Skeletal muscle cell (primary cell): ENCODE results near the gene DMBT1.
A peak's percentile ranks its signal among the peaks of the same experiment; 100 is the strongest.

Experiments
- DNase-seq: peaks from one replicate; pipeline ENCODE4 v3.0.0-alpha.2; 2010; ENCODE audit warnings: low read depth
- H3K4me3 ChIP-seq: 2 replicates; pipeline ENCODE4 v1.5.1; 2011; ENCODE audit warnings: low read depth, mild to moderate bottlenecking, control low read depth, low read length, moderate library complexity

DMBT1 gene

DNA sequence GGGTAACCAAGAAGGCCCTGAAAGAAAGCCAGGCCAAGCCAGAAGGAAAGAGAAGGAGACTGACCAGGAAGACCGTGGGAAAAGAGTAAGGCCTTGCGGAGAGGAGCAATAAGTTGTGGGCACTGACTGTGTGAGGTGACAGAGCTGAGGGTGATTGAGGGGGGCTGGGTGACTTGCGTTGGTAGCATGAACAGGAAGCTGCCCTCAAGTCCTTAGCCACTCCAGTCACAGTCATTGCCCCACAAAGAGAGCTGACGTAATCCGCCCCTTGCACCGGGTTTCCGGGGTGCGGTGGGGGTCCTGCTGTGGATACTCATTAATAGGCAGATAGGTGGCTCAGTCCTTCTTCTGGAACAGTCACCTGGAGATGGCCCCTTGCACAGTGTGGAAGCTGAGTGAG, 16.1 kb upstream of the DMBT1 start:
- H3K4me3 ChIP-seq = no peak overlapping the region
- DNase-seq = no peak

DNA sequence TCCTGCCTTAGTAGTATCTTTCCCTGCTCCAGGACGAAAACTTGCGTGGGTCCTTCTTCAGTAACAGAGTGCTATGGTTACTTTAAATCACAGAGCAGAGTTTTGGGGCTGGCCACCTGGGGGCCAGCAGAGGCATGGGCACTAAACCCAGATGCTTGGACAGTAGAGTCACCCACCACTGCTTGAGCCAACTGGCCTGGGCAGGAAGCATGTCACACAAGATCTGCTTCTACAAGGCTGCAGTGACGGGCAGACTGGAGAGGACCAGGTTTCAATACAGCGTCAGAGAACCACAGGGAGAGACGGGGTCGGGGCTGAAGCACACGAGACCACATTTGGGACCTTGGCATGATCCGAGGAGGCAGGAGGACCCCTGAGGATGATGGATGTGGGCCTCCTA, 14.3 kb upstream of the DMBT1 start:
- DNase-seq = no peak

DNA sequence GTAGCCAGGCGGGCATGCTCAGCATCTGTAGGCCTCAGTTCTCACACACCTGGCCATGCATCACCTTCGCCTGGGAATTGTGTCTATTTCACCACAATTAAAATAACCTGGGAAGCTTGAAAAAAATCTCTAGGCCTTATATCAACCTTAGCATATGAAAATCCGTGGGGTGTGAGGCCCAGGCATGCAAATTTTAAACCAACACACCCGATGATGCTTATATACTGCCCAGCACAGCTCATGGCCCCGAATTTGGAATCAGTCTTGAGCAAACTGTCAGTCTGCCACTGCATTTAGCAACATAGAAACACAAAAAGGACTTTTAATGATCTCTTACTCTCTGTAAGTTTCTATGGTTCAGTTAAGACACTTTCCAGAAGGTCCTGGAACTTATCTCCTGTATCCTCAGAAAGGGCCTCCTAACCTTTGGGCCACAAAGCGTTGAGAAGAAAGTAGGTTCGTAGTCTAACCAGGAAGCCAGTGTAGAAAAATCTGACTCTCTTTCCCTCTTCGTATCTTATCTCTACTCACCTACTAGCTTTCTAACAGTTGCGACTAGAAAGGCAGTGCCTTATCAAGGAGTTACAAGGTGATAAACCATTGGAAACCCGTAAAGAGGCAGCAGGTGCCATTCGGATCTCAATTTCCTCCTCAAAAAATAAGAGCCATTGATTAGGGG, 12.0 kb upstream of the DMBT1 start:
- no peak for DNase-seq
- no peak overlapping the region for H3K4me3 ChIP-seq

More for the DNA sequence above, 14.3 kb upstream of the DMBT1 start:
- H3K4me3 ChIP-seq = no peak overlapping the region

DNA sequence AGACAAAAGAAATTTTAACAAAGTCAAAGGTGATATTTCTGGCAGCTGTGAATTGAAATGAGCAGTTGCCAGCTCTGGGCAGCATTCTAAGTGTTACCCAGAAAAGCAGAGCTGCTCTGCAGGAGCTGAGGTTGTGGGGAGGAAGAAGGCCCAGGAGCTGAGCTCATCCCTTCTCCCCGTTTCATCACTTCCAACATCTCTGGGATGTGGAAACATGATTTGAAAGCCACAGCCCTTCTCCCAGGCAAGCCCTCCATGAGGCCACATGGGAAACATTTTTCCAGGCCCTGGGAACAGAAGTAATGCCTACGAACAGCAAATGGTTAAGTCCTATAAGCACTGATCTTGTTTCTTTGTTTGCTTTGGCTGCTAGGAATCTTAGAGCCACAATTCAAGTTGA, 10.9 kb upstream of the DMBT1 start:
- no peak overlapping the region for H3K4me3 ChIP-seq
- DNase-seq = peak; percentile 19

DNA sequence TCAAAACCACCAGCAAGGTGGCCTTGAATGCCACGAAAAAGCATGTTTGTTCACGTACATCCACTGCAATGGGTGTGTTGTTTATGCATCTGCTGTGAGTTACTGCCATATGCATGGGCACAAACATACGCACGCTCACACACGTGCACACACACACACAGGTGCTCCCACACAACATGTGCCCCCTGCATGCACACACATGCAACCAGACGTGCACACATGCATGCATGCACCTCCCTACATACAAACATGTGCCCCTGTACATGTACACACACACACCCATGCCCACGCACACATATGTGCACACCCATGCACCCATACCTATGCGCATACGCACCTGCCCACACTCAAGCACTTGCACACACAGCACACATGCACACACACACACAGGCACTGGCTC, 10.1 kb upstream of the DMBT1 start:
- no peak overlapping the region for H3K4me3 ChIP-seq
- DNase-seq = no peak

DNA sequence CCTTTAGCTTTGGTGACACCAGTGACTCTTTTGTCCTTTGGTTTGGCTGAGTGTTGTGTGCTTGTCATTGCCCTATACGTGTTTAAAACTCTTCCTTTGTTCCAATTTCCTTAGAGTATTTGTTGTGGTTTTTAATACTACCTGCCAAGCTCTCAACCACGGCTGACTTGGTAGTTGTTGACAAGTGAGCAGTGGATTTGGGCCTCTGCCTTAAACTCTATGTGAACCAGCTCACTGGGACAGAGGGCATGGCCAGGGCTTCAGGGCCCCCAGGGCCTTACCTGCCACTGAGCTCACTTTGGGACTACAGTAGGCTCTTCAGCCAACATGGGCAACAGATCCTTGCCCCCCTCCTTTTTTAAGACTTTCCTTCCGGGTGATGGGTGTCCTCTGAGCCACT, 9.6 kb upstream of the DMBT1 start:
- H3K4me3 ChIP-seq = no peak overlapping the region
- no peak for DNase-seq

DNA sequence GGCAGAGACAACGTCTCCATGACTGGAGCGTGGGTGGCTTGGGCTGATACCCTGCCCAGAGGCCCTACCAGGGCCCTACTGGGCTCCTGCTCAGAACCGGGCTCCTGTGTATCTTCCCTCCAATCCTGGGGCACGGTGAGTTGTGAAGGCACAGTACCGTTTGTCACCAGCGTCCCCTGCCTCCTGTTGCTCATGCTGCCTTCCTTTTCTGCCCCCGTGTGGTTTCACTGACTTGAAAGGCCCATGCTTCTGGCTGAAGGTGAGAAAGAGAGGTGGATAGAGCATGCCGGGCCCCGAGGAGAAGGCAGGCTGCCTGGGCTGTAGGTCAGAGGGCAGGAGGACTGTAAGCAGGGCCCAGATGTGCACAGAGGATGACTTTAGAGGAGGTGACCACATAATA, 9.1 kb upstream of the DMBT1 start:
- DNase-seq = no peak
- H3K4me3 ChIP-seq = no peak overlapping the region

DNA sequence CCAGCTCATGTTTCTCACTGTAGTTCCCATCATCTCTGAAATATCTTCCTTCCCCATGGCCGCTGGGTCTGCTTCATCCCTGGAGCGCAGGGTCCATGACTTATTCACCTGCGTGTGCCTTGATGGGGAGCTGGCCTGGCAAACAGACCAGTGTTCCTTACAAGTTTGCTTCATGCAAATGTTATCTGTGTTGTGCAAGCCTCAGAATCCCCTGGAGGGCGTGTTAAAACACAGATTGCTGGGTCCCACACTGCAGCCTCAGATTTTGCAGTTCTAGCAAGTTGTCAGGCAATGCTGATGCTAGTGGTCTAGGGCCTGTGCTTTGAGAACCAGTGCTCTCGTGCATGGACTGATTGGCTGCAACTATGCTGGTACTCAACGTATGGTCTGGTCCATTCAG, 7.2 kb upstream of the DMBT1 start:
- no peak for DNase-seq
- no peak overlapping the region for H3K4me3 ChIP-seq

DNA sequence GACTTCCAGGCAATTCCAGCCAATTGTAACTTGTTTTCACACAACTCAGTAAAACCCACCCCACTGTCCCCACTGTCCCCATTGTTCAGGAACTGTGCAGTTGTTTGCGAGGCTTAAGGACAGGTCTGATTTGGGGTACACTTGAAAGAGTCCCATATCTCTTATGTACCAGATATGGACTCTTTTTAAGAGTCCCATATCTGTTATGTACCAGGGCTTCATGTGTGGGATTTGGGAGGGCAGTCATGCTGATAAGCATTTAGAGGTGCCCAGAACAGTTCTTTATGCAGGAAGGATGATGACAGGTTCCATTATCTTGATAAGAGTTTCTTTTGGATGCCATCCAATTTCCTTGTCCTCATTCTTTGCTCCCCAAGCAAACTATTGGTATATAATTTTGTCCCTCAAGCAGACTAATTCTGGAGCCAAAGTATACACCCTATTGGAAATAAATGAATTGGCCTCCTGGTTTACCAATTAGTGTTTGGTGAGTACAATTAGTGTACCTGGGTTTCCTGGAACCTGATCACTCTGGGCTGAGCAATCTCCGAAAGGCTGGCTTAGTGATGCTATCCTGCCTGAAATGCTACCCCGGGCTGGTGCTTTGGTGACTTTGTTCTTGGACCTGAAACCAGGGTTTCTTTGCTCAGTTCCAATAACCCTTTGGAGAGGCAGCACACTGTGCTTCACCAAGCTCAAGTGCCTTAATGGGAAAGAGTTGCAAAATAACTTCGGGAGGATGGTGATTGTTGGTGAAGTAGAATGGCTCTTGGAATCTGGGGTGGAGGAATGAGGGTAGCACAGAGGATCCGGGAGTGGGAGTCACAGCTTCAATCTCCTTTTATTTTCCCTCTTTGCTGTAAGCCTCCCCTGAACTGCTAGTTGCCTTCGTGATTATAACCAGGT, 6.2 kb upstream of the DMBT1 start:
- H3K4me3 ChIP-seq = no peak overlapping the region
- DNase-seq = no peak

DNA sequence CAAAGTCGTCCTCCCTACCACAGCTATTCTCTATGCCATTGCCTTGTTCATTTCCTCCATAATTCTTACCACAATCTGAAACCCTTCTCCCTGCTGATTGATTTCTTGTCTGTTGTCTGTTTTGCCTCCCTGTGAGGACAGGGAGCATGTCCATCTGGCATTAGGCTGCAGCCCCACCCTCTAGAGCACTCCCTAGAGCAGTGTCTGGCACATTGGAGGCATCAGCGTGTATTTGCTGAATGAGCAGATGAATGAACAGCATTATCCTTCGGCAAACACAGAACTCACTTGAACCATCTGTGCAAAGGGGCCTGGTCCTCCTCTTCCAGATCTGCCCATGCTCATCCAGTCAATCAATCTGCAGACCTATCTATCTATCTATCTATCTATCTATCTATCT, 5.1 kb upstream of the DMBT1 start:
- no peak for DNase-seq
- no peak overlapping the region for H3K4me3 ChIP-seq

DNA sequence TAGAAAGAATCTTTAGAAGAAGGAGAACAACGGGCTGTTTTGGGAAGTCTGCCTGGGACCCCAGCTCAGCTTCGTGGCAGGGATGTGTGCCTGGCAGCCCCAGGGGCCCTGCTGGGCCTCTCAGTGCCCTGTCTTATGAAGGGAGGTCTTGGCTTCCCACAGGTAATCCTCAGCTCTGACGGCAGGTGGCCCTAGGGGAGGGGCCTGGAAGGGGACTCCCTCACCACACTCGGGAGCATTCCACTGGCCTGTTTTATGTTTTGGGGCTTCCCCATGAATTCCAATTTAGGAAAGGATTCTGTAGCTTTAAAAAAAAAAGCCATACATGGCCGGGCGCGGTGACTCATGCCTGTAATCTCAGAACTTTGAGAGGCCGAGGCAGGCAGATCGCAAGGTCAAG, 3.0 kb upstream of the DMBT1 start:
- DNase-seq = no peak
- no peak overlapping the region for H3K4me3 ChIP-seq

DNA sequence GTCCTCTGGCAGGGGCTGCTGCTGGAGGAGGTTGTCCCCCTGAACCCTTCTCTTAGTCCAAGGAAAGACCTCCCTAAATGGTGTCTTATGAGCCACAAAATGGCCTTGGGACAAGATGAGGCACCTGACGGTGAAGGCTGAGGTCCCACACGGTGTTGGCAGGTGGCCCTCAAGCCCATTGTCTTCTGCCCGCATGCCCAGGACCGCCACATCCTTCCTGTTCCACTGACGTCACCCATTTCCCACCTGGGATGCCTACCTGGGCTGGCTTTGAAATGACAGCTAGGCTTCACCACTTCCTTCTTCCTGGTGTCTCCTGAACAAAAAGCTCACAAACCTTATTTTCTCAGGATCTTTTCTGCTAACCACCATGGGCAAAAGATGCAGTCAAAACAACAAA, 2.1 kb upstream of the DMBT1 start:
- no peak for DNase-seq
- no peak overlapping the region for H3K4me3 ChIP-seq

DNA sequence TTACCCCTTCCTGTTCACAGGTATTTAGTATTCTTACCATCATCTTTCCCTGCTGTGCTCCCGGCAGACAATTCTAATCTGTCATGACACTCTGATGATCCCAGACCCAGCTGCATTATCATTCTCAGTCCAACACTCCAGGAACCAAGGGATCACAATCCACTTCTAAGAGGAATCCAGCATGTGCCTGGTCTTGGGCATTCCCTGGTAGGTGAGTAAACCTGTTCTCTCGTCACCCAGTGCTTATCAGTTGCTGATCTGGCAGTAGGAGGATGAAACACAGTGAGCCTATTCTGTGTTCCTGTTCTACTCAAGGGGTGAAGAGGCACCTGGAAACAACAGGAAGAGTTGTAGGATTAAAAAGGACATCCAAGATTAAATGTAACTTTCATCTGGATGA, 1.3 kb upstream of the DMBT1 start:
- DNase-seq = no peak
- H3K4me3 ChIP-seq = no peak overlapping the region

DNA sequence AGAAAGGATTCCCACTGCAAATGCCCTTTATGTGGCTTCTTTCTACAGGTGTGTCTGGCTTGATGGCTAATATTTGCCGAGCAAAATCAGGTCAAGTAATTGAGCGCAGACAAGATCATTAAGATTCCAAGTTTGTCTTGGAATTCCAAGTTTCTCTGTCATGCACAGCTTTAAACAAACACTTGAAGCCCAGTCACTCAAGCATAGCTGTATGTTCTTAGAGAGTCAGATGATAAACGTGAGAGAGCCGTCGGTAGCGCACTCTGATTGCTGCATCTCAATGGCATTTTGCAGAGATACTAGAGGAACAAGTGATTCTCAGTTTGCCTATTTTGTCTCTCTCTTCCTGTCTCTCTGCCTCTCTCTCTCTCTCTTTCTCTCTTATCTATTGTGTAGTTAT, 658 bp downstream of the DMBT1 start:
- H3K4me3 ChIP-seq = no peak overlapping the region

DNA sequence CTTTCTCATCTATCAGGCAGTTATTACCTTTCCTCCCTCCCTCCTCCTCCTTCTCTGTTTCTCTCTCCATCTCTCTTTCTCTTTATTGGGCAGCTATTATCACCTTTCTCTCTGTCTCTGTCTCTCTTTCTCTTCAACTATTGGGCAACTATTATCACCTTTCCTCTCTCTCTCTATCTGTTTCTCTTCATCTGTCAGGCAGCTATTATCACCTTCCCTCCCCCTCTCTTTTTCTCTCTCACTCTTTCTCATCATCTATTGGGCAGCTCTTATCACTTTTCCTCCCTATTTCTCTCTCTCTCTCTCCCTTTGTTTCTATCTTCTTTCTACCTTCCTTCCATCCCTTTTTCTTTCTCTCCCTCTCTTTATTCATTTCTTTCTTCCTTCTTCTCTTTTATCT, 1.2 kb downstream of the DMBT1 start:
- H3K4me3 ChIP-seq = no peak overlapping the region
- no peak for DNase-seq

More for the DNA sequence above, 658 bp downstream of the DMBT1 start:
- no peak for DNase-seq

DNA sequence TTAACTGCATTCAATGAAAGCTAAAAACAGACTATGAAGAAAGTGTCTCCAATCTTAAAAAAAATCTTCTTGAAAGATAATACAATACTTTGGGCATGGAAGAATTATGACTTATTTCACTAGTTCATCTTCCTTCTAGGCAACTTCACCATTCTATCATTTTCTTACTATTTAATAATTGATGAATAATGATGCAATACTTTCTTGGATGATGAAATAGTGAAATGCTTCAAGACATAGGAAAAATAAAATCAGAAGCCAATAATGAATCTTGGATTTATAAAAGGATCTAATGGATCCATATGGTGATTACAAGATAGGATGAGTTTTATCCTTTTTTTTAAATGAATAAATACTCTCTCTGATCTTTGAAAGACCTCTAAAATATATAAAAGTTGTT, 4.4 kb downstream of the DMBT1 start:
- DNase-seq = no peak
- no peak overlapping the region for H3K4me3 ChIP-seq

DNA sequence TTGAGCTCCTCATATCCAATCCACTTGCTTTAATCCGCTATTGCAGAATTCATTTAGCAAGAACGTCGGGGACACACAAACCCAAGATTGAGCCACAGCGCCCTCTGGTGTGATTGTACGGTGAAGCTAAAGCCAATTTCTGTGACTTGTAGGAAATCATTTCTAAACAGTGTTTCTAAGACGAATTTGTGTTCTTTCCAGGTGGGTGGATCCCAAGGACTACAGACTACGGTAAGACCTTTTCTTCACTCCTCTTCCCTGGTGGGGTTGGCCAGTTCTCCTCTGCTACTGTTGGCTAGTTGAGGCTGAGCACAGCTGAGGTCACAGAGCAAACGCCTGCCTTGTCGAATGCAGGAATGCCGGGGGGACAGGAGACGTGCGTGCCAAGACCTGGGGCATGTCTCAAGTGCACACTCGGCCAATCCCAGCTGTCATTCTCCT, 5.2 kb downstream of the DMBT1 start:
- peak; percentile 48 for DNase-seq
- H3K4me3 ChIP-seq = peak overlapping the region; percentile 28

DNA sequence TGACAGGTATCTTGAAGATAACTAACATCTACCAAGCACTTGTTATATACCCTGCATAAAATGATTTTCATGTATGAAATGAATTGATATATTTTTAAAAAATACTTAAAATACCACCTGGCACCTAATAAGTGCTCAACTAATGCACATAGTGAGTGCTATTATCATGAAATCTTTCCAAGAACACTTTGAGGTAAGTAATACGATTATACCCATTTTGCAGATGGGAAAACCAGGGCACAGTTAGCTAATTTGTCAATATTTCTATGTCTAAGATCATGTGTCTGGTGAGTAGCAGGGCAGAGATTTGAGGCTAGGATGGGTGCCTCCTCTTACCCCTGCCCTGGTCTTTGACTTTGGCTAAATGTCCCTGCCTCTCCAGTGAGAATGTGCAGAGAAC, 6.1 kb downstream of the DMBT1 start:
- no peak overlapping the region for H3K4me3 ChIP-seq
- DNase-seq = no peak

DNA sequence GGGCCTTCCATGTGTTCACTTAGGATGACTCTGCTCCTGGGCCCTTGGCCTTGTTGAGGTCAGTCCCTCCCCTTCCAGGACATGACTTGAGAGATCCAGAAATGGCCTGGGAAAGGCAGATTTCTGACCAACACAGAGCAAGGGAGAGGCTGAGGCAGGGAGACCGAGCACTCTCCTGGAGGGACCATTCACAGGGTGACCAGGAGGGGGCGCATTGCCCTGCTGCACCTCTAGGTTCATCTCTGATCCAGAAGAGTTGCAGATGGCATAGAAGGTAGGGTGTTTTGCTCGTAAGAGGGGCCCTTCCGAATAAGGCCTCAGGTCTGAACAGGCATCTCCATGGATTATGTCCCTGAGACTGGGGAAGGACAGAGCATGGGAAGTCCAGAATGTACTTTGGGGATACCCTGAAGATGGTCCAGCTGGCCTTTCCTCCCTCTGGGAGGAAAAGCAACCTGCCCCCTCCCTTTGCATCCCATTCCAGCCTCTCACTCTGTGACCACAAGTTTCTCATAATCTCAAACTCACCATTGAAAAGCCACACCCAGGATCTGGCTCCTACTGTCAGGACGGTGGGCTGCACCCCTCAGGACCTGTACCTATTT, 6.6 kb downstream of the DMBT1 start:
- no peak overlapping the region for H3K4me3 ChIP-seq
- DNase-seq = no peak

DNA sequence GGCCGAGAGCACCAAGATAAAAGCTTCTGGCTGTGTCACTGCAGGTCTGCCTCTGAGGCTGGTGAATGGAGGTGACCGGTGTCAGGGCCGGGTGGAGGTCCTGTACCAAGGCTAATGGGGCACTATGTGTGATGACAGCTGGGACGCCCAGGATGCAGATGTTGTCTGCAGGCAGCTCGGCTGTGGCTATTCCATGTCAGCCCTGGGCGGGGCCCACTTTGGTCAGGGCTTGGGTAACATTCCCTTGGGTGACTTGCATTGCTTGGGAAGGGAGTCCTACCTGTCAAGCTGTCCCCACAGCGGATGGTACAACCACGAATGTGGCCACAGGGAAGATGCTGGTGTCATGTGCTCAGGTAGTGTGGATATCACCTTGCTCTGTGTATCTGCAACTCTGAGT, 8.0 kb downstream of the DMBT1 start:
- no peak overlapping the region for H3K4me3 ChIP-seq

DNA sequence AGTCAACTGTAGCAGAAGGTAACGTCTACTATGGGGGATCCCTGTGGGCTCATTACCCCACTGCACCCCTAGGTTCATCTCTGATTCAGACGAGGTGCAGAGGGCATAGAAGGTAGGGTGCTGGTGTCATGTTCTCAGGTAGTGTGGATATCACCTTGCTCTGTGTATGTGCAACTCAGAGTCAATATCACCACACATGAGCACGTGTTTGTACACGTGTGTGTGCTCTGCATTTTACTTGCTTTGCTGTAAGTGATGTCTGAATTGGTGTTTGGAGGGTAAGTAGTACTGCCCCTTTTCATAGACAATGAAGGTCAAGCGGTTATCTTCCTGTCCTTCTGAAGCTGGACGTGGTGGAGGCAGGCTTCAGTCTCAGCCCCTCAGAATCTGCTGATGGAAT, 10.4 kb downstream of the DMBT1 start:
- H3K4me3 ChIP-seq = no peak overlapping the region
- no peak for DNase-seq

More for the DNA sequence above, 8.0 kb downstream of the DMBT1 start:
- DNase-seq = no peak
